Stimulated activated CD8-positive, alpha-beta memory T cell treated with anti-CD3 and anti-CD28 coated beads, Interleukin-4, amount 100 ng/mL, for 48 hours (primary cell): ENCODE results near the gene KIF19.
"Not testable (repeated sequence)": the region's sequence is repeated elsewhere in the genome, so short reads cannot be mapped to it uniquely, and the experiment has no call there.

Experiments
- DNase-seq: peaks from one replicate; pipeline ENCODE4 v3.0.0-alpha.2; 2020

KIF19 gene, protein sequence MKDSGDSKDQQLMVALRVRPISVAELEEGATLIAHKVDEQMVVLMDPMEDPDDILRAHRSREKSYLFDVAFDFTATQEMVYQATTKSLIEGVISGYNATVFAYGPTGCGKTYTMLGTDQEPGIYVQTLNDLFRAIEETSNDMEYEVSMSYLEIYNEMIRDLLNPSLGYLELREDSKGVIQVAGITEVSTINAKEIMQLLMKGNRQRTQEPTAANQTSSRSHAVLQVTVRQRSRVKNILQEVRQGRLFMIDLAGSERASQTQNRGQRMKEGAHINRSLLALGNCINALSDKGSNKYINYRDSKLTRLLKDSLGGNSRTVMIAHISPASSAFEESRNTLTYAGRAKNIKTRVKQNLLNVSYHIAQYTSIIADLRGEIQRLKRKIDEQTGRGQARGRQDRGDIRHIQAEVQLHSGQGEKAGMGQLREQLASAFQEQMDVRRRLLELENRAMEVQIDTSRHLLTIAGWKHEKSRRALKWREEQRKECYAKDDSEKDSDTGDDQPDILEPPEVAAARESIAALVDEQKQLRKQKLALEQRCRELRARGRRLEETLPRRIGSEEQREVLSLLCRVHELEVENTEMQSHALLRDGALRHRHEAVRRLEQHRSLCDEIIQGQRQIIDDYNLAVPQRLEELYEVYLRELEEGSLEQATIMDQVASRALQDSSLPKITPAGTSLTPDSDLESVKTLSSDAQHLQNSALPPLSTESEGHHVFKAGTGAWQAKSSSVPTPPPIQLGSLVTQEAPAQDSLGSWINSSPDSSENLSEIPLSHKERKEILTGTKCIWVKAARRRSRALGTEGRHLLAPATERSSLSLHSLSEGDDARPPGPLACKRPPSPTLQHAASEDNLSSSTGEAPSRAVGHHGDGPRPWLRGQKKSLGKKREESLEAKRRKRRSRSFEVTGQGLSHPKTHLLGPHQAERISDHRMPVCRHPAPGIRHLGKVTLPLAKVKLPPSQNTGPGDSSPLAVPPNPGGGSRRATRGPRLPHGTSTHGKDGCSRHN

DNA sequence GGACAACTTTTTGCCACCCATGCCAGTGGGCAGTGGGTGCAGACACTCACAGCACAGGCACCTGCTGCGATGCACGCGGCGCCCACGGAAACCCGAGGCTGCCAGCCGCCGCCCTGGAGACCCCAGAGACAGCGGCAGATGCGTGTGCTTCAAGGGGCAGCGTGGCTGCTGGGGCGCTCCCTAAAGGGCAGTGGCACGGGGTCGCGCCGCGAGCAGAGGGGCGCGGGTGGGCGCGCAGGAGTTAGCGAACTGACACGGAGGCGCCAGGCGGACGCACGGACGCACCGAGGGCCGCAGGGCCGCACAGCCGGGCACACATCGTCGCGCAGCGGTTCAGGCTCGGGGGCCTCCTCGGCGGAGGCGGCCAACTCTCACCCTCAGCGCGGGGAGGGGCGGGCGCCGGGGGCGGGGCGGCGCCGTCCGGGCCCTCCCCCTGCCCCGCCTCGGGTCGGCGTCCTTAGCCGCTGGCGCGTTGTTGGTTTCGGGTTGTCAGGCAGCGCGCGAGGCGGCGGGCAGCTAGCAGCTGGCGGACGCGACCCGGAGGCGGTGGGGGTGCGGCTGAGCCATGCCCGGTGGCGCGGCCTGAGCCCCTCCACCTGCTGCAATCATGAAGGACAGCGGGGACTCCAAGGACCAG lies at the start of gene KIF19:
Gene KIF19 (plus strand): TSS at position 484 of the 637 bp plus-strand sequence. CDS start 124 bp downstream, at position 608.
- DNase-seq = peak; percentile 71

DNA sequence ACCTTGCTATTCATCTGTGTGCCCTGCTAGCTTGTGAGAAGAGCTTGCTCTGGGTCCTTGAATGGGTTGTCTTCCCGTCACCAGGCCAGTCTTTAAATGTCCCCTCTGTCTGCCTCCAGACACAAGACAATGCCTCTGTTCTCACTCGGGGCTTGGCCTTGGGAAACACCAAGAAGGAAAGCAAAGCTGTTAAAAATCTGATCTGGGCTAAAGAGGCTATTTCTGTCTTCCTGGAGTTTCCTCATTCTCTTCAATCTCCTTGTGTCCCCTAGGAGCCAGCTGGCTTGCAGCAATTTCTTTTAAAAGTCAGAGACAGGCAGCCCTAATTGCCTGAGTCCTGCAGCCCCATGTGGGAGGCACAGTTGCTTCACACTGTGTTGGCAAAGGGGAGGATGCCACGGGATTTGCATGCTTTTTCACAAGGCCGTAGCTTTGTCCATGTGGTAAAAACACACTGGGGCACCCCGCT lies 49.5 kb upstream of the KIF19 start:
- DNase-seq = no peak

DNA sequence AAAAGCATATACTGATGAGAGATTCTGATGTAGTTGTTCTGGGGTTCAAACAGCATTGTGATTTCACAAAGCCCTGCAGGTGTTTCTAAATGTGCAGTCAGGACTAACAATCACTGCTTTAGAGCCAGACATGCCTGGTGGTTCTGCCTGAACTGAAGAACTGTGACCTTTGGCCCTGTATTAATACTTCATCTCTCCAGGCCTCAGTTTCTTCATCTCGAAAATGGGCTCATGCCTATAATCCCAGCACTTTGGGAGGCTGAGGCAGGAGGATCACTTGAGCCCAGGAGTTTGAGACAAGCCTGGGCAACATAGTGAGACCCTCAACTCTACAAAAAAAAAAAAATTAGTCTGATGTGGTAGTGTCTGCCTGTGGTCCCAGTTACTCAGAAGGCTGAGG lies 48.1 kb upstream of the KIF19 start:
- no peak for DNase-seq

DNA sequence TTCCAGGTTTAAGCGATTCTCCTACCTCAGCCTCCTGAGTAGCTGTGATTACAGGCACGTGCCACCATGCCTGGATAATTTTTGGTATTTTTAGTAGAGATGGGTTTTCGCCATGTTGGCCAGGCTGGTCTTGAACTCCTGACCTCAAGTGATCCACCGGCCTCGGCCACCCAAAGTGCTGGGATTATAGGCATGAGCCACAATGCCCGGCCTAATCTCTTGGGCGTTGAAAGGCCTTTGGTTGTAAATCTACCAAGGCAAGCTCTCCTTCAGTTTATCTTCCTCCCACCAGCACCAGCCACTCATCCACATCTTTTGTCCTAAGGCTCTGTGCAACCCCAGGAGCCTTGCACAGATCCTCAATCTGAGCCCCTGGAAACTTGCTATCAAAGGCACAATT lies 46.4 kb upstream of the KIF19 start:
- not testable (repeated sequence) for DNase-seq

DNA sequence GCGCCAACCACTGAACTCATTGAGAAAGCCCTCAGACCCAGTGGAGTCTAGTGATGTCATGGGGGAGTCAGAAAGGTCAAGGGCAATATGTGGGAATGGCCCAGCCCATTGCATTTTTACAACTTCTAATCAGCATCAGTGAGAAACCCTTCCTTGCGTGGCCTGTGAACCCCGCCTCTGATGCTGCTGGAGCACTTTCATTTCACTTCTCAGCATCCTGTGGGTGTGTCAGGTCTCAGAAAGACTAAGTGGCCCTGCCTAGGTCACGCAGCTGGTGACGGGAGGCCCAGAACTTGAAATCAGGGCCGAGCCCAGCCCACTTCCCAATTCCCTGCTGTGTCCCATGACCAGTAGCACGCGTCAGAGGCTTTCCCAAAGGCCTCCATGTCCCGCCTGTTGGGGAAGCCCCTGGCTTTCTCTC lies 45.9 kb upstream of the KIF19 start:
- DNase-seq = peak; percentile 72

DNA sequence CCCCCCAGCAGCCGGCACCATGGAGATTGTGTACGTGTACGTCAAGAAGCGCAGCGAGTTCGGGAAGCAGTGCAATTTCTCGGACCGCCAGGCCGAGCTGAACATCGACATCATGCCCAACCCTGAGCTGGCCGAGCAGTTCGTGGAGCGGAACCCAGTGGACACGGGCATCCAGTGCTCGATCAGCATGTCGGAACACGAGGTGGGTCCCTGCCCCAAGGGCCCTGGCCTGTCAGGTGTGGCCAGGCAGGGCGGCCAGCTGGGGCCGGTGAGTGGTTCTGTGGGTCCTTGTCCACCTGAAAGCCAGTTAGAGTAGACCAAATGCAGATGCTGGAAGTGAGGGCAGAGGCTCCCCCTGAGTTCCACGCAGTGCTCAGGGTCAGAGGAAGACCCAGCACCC lies 44.2 kb upstream of the KIF19 start:
- no peak for DNase-seq

DNA sequence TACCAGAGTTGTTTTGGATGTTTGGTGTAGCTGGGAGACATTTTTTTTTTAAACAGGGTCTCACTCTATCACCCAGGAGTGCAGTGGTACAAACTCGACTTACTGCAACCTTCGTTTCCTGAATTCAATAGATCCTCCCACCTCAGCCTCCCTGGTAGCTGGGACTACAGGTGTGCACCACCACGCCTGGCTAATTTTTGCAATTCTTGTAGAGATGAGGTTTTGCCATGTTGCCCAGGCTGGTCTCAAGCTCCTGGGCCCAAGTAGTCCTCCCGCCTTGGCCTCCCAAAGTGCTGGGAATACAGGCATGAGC lies 43.8 kb upstream of the KIF19 start:
- not testable (repeated sequence) for DNase-seq

DNA sequence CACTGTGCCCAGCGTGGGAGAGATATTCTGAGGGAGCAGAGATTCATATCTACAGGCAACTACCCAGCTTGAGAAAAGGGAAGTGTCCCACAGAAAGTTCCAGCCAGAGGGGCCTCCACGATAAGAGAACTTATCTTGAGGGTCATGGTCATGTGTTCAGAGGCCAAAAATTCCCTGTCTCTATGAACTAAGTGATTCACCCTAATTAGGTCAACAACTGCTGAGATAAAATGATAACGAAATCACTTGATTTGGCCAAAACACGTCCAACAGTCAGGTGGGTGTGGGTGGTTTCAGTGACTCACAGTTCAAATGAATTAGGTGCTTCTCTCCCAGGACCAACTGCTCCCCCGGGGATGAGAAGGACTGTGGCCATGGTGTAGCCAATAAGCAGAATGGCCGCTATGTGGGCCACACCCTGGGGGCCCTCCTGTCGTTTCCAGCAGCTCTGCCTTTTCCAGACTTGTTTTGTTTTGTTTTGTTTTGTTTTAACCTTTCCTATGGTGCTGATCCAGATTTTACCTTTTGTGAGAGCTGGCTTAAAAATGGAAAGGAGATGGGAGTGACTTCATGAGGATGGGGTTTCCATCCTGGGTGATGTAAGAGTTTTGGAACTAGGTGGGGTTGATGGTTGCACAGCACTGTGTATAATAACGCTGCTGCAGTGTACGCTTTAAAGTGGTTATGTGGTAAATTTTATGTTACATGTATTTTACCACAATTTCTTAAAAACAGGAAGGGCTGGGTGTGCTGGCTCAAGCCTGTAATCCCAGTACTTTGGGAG lies 43.2 kb upstream of the KIF19 start:
- peak; percentile 79 for DNase-seq

DNA sequence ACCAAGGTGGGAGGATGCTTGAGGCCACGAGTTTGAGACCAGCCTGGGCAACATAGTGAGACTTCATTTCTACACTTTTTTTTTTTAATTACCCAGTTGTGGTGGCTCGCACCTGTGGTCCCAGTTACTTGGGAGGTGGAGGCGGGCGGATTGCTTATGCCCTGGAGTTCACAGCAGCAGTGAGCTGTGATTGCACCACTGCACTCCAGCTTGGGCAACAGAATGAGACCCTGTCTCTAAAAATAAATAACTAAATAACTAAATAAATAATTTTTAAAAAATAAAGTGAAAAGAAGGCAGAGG lies 42.7 kb upstream of the KIF19 start:
- DNase-seq = peak; percentile 71

DNA sequence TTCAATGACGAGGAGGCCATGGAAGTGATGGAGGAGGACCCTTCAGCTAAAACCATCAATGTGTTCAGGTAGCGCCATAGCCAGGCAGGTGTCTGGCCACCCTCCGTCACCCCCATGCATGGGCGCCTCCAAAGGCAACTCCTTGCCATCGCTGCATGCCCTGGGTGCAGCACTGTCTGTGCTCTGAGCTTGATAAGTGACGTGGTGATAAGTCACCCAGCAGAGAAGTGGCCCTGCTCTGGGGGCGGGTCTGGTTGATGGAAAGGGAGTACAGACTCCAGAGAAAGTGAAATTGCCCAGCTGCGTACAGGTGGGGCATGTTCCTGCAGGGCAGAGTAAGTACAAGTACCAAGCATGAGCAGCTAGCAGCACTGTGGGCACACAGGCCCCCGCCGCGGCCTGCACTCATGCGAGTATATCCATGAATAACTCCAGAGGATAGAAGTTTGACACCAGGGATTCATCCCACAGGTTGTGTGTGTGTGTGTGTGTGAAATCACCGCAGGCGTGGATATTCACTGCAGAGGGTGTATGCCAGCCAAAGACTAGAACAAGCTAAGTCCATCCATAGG lies 38.9 kb upstream of the KIF19 start:
- DNase-seq = no peak

DNA sequence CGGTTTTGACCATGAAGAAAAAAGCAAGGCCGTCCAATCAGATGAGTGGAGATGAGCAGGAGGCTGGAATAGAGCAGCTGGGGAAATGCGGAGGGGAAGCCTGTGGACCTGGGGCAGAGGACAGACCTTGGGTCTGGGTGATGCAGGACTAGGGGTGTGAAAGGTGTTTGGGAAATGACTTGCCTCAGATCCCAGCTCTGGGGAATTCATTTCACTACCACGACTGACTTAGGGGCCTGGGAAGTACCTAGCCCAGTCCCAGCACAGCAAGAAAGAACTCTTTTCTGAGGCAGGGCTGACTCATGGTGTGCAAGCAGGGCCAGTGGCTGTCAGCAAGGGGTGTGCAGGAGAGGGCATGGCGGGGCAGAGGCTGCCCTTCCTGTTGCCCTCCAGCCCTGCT lies 37.2 kb upstream of the KIF19 start:
- DNase-seq = peak; percentile 67

DNA sequence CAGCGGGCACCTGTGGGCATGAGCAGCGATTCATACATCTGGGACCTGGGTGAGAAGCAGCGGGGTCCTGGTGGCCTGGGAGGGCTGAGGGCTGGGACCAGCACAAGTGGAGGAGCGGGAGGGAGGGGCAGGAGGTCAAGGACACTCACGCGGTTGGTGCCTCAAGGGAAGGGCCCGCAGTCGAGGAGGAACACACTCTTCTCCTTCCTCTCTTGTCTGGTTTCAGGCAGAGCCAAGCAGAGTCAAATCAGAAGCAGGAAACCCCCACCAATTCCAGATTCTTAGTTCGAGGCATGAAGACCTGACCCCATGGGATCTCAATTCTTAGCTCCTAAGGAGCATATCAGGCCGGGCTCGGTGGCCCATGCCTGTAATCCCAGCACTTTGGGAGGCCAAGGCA lies 36.3 kb upstream of the KIF19 start:
- no peak for DNase-seq

DNA sequence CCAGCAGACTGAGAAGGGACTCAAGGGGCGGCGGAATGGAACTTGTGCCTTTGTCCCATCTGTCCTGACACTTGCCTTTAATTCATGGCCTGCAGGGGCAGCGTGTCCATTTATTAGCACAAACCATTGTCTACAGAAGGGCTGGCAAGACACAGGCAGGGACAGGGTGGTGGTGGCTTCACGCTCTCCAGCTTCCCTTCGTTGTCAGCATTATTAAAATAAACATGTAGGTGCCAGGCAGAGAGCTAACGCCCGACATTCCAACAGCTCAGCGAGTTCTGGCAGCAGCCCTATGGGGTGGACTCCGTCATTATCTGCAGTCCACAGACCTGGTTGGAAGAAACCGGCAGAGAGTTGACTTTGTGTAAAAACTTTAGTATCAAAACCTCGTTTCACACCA lies 35.7 kb upstream of the KIF19 start:
- DNase-seq = no peak

DNA sequence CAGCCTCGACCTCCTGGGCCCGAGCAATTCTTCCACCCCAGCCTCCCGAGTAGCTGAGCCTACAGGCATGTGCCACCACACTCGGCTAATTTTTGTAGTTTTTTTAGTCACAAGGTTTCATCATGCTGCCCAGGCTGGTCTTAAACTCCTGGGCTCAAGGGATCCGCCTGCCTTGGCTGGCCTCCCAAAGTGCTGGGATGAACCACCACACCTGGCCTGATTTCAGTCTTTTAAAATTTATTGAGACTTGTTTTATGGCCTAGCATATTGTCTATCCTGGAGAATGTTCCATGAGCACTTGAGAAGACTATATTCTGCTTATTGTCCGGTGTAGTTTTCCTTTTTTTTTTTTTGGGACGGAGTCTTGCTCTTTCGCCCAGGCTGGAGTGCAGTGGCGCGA lies 33.5 kb upstream of the KIF19 start:
- no peak for DNase-seq

DNA sequence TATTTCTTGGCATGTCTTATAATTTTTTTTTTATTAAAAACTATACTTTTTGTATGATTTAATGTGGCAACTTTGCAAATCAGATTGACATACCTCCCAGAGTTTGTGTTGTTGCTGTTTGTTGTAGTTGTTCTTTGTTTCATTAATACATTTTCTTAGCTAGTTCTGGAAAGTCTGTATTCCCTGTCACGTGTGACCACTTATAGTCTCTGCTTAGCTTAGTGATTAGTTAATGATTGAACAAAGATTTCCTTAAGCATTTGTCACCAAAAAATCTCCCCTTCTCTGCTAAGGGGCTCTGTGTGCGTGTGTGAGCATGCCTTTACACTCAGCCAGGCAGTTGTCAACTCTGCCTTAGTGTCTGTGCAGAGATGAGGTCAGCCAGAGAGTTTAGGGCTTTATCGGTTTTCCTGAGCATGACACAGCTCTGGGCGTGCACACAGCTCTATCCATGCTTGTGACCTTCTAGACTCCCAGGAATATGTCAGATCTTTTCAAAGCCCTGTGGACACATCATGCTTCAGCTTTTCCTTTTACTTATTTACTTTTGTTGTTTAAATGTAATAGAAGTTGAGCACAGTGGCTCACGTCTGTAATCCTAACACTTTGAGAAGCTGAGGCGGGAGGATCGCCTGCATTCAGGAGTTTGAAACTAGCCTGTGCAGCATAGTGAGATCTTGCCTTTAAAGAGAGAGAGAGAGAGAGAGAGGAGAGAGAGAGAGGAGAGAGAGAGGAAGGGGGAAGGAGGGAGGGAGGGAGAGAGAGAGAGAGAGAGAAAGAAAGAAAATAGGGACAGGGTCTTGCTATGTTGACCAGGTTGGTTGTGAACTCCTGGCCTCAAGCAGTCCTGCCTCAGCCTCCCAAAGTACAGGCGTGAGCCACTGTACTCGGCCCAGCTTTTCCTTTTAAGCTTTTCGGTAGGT lies 30.1 kb upstream of the KIF19 start:
- DNase-seq = no peak

DNA sequence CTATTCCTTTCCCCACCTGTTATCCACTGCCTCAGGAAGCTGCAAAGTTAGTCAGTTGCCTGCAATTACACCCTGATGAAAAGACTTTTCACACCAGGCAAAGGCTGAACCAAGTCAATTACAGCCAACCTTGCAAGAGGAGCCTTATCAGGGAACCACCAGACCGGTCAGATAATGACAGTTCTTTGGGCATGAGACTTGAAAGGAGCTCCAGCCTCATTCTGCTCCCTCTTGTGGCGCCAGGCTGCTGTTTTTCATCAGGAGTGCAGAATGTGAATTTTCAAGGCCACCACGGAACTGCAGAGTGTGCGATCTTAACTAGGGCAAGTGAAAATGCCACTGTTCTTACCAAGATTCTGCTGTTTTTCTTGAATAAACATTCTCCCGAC lies 29.5 kb upstream of the KIF19 start:
- DNase-seq = peak; percentile 57

DNA sequence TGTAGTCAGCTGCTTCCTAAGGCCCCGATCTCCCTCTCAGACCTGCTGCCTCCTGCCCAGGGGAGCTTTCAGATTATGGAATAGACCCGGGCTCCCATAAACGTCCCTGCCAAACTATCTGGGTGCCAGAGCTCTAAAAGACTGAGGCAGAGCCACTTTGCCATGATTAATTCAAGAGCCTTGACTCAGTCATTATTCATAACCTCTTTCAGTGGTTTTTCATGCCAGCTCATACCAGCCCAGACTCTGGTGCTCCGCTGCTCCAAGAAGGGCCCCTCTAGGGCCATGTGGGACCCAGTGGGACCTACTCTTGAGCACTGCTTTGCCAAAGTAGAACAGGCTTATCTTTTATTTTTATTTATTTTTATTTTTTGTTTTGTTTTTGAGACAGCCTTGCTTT lies 28.1 kb upstream of the KIF19 start:
- peak; percentile 69 for DNase-seq

DNA sequence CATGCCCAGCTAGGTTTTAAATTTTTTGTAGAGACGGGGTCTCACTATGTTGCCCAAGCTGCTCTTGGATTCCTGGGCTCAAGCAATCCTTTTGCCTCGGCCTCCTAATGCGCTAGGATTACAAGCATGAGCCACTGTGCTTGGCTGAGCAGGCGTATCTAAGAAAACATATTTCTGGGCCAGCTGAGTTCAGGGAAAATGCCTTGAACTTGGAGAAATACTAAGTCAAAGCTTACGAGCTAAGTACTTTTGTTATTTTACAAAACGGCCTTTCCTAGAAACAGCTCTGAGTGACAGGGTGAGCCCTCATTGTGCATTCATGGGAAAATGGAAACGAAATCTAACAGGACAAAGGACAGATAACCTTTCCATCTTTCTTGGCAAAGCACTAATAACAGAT lies 27.2 kb upstream of the KIF19 start:
- DNase-seq = no peak

DNA sequence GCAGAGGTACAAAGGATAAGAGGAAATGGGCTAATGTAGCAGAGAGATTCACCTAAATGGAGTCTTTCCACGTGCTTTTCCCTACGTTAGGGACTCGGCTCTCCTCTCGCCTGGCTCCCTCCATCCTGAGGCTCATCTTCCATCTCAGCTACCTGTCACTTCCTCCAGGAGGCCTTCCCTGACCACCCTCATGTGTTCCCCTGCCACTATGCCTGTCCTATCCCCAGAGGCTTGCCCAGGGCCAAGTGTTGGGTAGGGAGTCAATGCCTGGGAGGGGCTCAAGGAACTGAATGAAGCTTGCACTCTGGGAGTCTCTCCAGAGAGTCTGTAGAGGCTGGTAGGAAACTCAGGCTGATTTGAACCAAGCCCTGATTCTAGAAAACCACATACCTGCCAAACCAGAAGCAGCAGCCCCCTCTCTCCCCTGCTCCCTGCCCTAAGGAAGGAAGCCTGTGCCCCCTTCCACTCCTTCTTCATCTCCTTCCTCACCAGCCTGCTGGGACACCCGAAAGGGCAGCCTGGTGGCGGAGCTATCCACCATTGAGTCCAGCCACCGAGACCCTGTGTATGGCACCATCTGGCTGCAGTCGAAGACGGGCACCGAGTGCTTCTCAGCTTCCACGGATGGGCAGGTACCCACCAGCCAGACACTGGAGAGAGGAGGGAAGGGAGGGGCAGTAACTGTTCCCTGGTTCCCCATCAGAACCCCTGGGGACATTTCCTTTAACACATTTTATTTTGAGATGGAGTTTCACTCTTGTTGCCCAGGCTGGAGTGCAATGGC lies 26.6 kb upstream of the KIF19 start:
- no peak for DNase-seq

DNA sequence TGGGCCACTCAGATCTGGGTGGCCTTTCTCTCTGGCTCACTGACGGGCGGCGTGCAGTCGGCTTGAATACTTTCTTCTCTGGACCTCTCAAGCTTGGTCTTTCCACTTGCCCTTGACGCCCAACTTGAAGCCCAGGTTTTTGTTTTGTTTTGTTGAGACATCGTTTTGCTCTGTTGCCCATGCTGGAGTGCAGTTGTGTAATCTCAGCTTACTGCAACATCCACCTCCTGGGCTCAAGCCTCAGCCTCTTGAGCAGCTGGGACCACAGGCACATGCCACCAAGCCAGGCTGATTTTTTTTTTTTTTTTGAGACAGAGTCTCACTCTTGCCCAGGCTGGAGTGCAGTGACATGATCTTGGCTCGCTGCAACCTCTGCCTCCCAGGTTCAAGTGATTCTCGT lies 22.7 kb upstream of the KIF19 start:
- no peak for DNase-seq
